ENCODE measurements around the gene FBXO41.
A peak's percentile ranks its signal among the peaks of the same experiment; 100 is the strongest.

The FBXO41 gene

DNA sequence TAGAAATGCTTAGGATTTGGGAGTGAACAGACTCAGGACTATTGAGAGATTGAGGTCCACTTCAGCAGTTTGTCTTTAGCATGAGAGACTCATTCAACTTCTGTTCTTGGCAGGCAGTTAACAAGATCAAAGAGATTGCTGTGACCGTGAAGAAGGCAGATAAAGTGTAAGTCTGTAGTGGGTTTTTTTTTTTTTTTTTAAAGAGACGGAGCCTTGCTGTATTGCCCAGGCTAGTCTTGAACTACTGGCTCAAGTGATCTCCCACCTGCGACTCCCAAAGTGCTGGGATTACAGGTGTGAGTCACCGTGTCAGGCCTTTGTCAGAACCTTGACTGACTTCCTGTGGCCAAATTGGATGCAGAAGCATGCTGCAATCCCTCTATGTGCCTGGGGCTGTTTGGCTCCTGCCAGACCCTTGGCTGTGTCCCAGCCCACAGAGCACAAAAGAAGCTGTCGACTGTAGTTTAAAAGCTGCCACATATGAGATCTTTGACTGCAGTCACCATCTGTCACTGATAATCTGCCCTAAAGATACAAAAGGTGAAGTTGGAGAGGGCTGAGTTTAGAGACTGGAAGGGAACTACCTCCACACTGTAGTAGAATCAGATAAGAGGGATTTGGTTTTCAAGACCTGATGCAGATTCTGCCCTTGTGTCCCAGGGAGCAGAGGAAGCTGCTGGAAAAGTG is 40.3 kb downstream of the FBXO41 start:
- no CpG with 5 or more reads among the region's 5 CpGs for WGBS (ENCODE audit: extremely low coverage, insufficient coverage, low lambda C conversion rate)
- no peak overlapping the region for H3K18ac ChIP-seq (ENCODE audit: low read length)
- peak; percentile 87 for DNase-seq
- H3K27ac ChIP-seq (ENCODE audit: low read depth, low read length), result no peak overlapping the region
- H3K4me1 ChIP-seq (ENCODE audit: control insufficient read depth, low read depth, low read length), result no peaks in the 10 kb centered on the region
- H2BK120ac ChIP-seq (ENCODE audit: low read depth, low read length), result no peak overlapping the region
- H3K79me2 ChIP-seq (ENCODE audit: control insufficient read depth, insufficient read depth, low read length), result peaks cover 17% of the 10 kb centered on the region
- H2AK5ac ChIP-seq (ENCODE audit: low read length), result no peak overlapping the region
- H3K79me1 ChIP-seq (ENCODE audit: low read length), result peaks cover 11% of the 10 kb centered on the region
- H3K4me2 ChIP-seq (ENCODE audit: low read length), result no peak overlapping the region
- H3K56ac ChIP-seq (ENCODE audit: low read length), result no peak overlapping the region
- H4K8ac ChIP-seq (ENCODE audit: low read depth, low read length), result no peak overlapping the region
- H2BK5ac ChIP-seq (ENCODE audit: low read length), result no peak overlapping the region
- no peak overlapping the region for H2BK15ac ChIP-seq (replicated peaks; ENCODE audit: low read depth)
- H3K9ac ChIP-seq (ENCODE audit: low read length), result no peak overlapping the region
- peaks cover 27% of the 10 kb centered on the region for H3K36me3 ChIP-seq (ENCODE audit: control insufficient read depth, insufficient read depth, low read length)
- H4K5ac ChIP-seq (ENCODE audit: low read length), result no peak overlapping the region
- H3K27me3 ChIP-seq (ENCODE audit: insufficient read depth, low read length, poor library complexity), result no peaks in the 10 kb centered on the region
- H3K4me3 ChIP-seq (ENCODE audit: low read length), result no peak overlapping the region
- no peak overlapping the region for H3K23ac ChIP-seq (ENCODE audit: low read length)
- H3K4ac ChIP-seq (ENCODE audit: low read depth, low read length), result no peak overlapping the region

DNA sequence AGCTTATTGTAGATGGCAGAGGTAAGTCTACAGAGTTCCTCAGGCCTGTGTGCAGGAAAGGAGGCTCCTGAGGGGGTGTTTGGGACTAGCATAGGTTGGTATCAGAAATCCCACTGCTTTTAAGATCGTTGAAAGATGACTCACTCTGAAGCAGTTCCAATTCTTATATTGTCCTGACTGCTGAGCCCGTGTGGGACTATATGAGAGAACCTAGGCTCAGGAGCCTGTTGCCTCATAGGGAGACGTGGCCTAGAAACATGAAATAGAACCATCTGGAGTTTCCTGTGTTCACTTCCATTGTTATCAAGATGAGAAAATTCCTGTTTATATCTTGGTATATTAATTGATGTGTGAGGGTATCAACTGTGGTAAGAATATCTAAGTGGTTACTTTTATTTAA is 44.5 kb downstream of the FBXO41 start:
- no CpG with 5 or more reads among the region's 3 CpGs for WGBS (ENCODE audit: extremely low coverage, insufficient coverage, low lambda C conversion rate)
- Histone ChIP-seq H3K27ac (ENCODE audit: low read depth, low read length) (no peak overlapping the region), H3K56ac (ENCODE audit: low read length) (no peak overlapping the region), H3K23ac (ENCODE audit: low read length) (no peak overlapping the region), H4K8ac (ENCODE audit: low read depth, low read length) (no peak overlapping the region), H4K5ac (ENCODE audit: low read length) (no peak overlapping the region), H3K36me3 (ENCODE audit: control insufficient read depth, insufficient read depth, low read length) (peaks cover 10% of the 10 kb centered on the region), H3K27me3 (ENCODE audit: insufficient read depth, low read length, poor library complexity) (no peaks in the 10 kb centered on the region), H3K4me1 (ENCODE audit: control insufficient read depth, low read depth, low read length) (peaks cover 7% of the 10 kb centered on the region), H3K4me3 (ENCODE audit: low read length) (no peak overlapping the region), H2BK5ac (ENCODE audit: low read length) (no peak overlapping the region), H2AK5ac (ENCODE audit: low read length) (no peak overlapping the region), H3K18ac (ENCODE audit: low read length) (no peak overlapping the region), H3K79me2 (ENCODE audit: control insufficient read depth, insufficient read depth, low read length) (peaks cover 59% of the 10 kb centered on the region), H3K9ac (ENCODE audit: low read length) (no peak overlapping the region), H3K4ac (ENCODE audit: low read depth, low read length) (no peak overlapping the region), H2BK15ac (replicated peaks; ENCODE audit: low read depth) (no peak overlapping the region), H2BK120ac (ENCODE audit: low read depth, low read length) (no peak overlapping the region), H3K79me1 (ENCODE audit: low read length) (peaks cover 15% of the 10 kb centered on the region), H3K4me2 (ENCODE audit: low read length) (no peak overlapping the region)
- no peak for DNase-seq

GRCh38 chr2:73238976-73239375 is 45.3 kb downstream of the FBXO41 start:
- Histone ChIP-seq H3K4me2 (ENCODE audit: low read length) (no peak overlapping the region), H3K4me3 (ENCODE audit: low read length) (no peak overlapping the region), H2BK5ac (ENCODE audit: low read length) (no peak overlapping the region), H2AK5ac (ENCODE audit: low read length) (no peak overlapping the region), H2BK120ac (ENCODE audit: low read depth, low read length) (no peak overlapping the region), H3K79me2 (ENCODE audit: control insufficient read depth, insufficient read depth, low read length) (peaks cover 65% of the 10 kb centered on the region), H3K23ac (ENCODE audit: low read length) (no peak overlapping the region), H4K5ac (ENCODE audit: low read length) (no peak overlapping the region), H4K8ac (ENCODE audit: low read depth, low read length) (no peak overlapping the region), H3K79me1 (ENCODE audit: low read length) (peaks cover 12% of the 10 kb centered on the region), H3K56ac (ENCODE audit: low read length) (no peak overlapping the region), H3K27me3 (ENCODE audit: insufficient read depth, low read length, poor library complexity) (no peaks in the 10 kb centered on the region), H3K9ac (ENCODE audit: low read length) (no peak overlapping the region), H3K4ac (ENCODE audit: low read depth, low read length) (no peak overlapping the region), H3K27ac (ENCODE audit: low read depth, low read length) (no peak overlapping the region), H3K18ac (ENCODE audit: low read length) (no peak overlapping the region), H3K36me3 (ENCODE audit: control insufficient read depth, insufficient read depth, low read length) (peaks cover 4% of the 10 kb centered on the region), H3K4me1 (ENCODE audit: control insufficient read depth, low read depth, low read length) (peaks cover 7% of the 10 kb centered on the region), H2BK15ac (replicated peaks; ENCODE audit: low read depth) (no peak overlapping the region)
- no CpG with 5 or more reads among the region's 1 CpG for WGBS (ENCODE audit: extremely low coverage, insufficient coverage, low lambda C conversion rate)
- DNase-seq, result no peak

DNA sequence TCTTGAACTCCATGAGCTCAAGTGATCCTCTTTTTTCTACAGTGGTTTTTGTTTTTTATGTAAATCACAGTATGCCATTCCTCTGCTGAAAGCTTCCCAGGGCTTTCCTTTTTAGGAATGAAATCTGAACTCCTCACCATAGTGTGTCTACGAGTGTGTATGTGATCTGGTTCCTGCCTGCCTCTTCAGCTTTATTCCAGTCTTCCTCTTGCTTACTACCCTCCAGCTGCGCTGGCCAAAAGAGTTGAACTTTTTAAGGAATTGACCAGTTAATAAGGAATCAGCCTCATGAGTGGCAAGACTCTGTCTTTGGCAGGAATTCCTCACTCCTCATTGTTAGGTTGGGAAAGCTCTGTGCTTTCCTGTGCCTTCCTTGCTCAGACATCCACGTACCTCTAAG is 46.1 kb downstream of the FBXO41 start:
- H2BK5ac ChIP-seq (ENCODE audit: low read length), result no peak overlapping the region
- DNase-seq, result peak; percentile 29
- H2BK15ac ChIP-seq (replicated peaks; ENCODE audit: low read depth), result no peak overlapping the region
- H2BK120ac ChIP-seq (ENCODE audit: low read depth, low read length), result no peak overlapping the region
- H3K4me2 ChIP-seq (ENCODE audit: low read length), result no peak overlapping the region
- H4K5ac ChIP-seq (ENCODE audit: low read length), result no peak overlapping the region
- H3K27ac ChIP-seq (ENCODE audit: low read depth, low read length), result no peak overlapping the region
- no peak overlapping the region for H3K56ac ChIP-seq (ENCODE audit: low read length)
- H3K79me1 ChIP-seq (ENCODE audit: low read length), result peaks cover 12% of the 10 kb centered on the region
- H3K36me3 ChIP-seq (ENCODE audit: control insufficient read depth, insufficient read depth, low read length), result peaks cover 4% of the 10 kb centered on the region
- H4K8ac ChIP-seq (ENCODE audit: low read depth, low read length), result no peak overlapping the region
- peaks cover 65% of the 10 kb centered on the region for H3K79me2 ChIP-seq (ENCODE audit: control insufficient read depth, insufficient read depth, low read length)
- H3K4me3 ChIP-seq (ENCODE audit: low read length), result no peak overlapping the region
- no peak overlapping the region for H3K4ac ChIP-seq (ENCODE audit: low read depth, low read length)
- H3K23ac ChIP-seq (ENCODE audit: low read length), result no peak overlapping the region
- H2AK5ac ChIP-seq (ENCODE audit: low read length), result no peak overlapping the region
- no peak overlapping the region for H3K18ac ChIP-seq (ENCODE audit: low read length)
- peak overlapping the region; percentile 26 for H3K9ac ChIP-seq (ENCODE audit: low read length)
- H3K27me3 ChIP-seq (ENCODE audit: insufficient read depth, low read length, poor library complexity), result no peaks in the 10 kb centered on the region
- H3K4me1 ChIP-seq (ENCODE audit: control insufficient read depth, low read depth, low read length), result peaks cover 7% of the 10 kb centered on the region
- WGBS (ENCODE audit: extremely low coverage, insufficient coverage, low lambda C conversion rate), result no CpG with 5 or more reads among the region's 3 CpGs

DNA sequence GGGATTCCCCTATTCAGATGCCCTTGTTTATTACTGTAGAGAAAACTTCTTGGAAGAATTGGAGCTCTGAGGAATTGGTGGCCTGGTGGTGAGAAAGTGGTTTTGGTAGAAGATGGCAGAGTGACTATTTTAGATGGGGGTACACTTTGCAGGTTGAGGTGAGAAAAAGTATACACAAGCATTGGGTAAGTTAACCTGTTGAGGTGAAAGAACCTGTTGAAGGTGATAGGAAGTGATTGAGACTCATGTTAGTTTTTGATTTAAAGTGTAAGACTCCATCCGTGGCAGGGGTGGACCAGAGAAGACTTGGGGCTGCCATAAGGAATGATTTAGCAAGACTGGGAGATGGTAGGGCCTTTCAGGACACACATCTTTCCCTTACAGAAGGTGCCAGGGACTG is 47.1 kb downstream of the FBXO41 start:
- no peak overlapping the region for H3K18ac ChIP-seq (ENCODE audit: low read length)
- peaks cover 63% of the 10 kb centered on the region for H3K79me2 ChIP-seq (ENCODE audit: control insufficient read depth, insufficient read depth, low read length)
- H2AK5ac ChIP-seq (ENCODE audit: low read length), result no peak overlapping the region
- no peak overlapping the region for H2BK120ac ChIP-seq (ENCODE audit: low read depth, low read length)
- no peak overlapping the region for H3K4ac ChIP-seq (ENCODE audit: low read depth, low read length)
- no peak for DNase-seq
- peaks cover 11% of the 10 kb centered on the region for H3K4me1 ChIP-seq (ENCODE audit: control insufficient read depth, low read depth, low read length)
- no peak overlapping the region for H3K56ac ChIP-seq (ENCODE audit: low read length)
- H2BK5ac ChIP-seq (ENCODE audit: low read length), result no peak overlapping the region
- H3K23ac ChIP-seq (ENCODE audit: low read length), result no peak overlapping the region
- peaks cover 1% of the 10 kb centered on the region for H3K36me3 ChIP-seq (ENCODE audit: control insufficient read depth, insufficient read depth, low read length)
- H3K27me3 ChIP-seq (ENCODE audit: insufficient read depth, low read length, poor library complexity), result no peaks in the 10 kb centered on the region
- no peak overlapping the region for H3K4me3 ChIP-seq (ENCODE audit: low read length)
- H2BK15ac ChIP-seq (replicated peaks; ENCODE audit: low read depth), result no peak overlapping the region
- H4K5ac ChIP-seq (ENCODE audit: low read length), result no peak overlapping the region
- peaks cover 9% of the 10 kb centered on the region for H3K79me1 ChIP-seq (ENCODE audit: low read length)
- H3K27ac ChIP-seq (ENCODE audit: low read depth, low read length), result no peak overlapping the region
- no CpG with 5 or more reads among the region's 1 CpG for WGBS (ENCODE audit: extremely low coverage, insufficient coverage, low lambda C conversion rate)
- H4K8ac ChIP-seq (ENCODE audit: low read depth, low read length), result no peak overlapping the region
- no peak overlapping the region for H3K4me2 ChIP-seq (ENCODE audit: low read length)
- no peak overlapping the region for H3K9ac ChIP-seq (ENCODE audit: low read length)

All from mesendoderm (in vitro differentiated cells).